GM18507 (cell line): ENCODE measurements around the gene HDAC8.

Experiments used
- DNase-seq: peaks from one replicate; pipeline ENCODE4 v3.0.0; 2011; ENCODE audit warnings: low read depth; ENCODE audit not compliant: insufficient read length; ENCODE audit errors: extremely low spot score
- FAIRE-seq: peaks from 2 replicates; lab custom pipeline; 2011; peaks lifted over from hg19 to GRCh38; lab: Jason Lieb, UNC

The HDAC8 gene

DNA sequence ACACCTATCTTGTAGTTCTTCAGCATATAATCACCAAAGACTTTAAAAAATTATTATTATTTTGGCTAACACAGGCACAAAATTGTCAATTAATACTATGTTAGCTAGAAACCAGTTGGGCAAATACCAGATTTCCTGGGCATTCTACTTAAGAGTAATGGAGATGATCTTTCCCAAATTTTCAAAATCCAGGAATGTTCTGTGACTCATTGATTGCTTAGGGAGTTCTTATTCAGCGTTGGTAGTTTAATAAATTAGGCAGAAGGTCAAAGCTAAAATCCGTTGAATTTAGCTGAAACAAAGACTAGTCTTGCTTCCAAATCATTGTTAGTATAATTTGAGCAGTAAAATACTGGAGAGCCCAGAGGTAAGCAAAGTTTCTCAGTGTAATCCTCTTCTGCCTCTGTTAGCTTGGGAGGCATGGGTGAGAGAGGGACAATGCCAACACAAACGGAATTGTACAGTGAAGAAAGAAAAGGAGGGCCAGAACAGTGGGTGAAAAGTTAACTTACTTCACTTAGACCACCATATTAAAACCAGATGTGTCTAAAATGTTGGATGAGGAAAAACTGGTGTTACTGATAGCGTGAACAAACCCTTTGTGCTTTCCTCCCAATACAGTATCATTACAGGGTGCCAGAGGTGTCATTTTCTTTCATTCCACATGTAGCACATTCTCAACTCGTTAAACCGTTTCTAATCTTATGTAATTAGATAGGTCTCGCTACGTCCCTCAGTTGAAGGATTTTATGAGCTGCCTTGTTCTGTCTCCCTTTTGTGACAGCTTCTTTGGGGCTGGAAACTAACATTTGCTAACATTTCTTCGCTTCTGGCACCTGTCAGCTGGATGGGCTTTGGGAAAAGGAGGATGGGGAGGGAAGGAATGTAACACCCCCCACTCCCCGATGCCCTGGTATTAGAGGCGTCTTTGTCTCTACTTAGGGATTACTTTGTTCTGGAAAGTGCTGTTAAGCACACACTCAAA is 179.5 kb downstream of the HDAC8 start:
- FAIRE-seq (no peak), DNase-seq (no peak)

GRCh38 chrX:72392042-72392441 is 180.6 kb downstream of the HDAC8 start:
- FAIRE-seq (no peak), DNase-seq (no peak)

GRCh38 chrX:72387247-72387646 is 185.4 kb downstream of the HDAC8 start:
- FAIRE-seq (no peak), DNase-seq (no peak)

- FAIRE-seq (no peak), DNase-seq (no peak)
These were observed 190.4 kb downstream of the HDAC8 start for GRCh38 chrX:72382202-72382595.

DNA sequence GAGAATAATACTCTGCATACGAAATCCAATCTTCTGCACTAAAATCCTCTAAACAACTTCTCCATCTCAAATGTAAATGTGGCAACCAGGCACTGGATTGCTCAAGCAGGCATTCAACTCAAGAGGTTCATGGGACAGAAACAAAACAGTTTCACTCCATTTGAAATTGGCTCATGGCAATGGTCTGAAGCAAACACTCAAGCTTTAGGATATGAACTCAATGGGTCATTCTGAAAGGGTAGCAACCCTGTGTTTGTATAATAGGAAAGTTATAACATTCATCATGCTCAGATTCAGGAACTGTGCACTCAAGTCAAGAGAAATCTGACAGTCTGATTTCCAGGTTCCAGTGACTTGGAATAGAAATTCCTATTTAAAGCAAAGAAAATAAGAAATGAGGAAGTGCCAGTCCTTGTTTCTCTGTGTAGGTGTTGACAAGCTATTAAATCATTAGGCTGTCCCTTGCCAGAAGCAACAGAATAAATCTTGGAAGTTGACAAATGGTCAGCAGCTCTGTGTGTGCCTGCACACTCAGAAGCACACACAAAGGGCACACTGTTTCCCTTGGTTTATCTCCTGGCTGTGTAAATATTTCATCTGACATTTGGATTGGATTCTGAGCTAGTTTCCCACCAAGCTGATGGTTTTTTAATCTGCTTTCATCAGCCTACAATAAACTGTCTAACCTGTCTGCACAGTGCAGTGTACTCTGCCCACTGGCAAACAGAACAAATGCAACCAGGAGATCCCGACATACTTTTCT is 191.0 kb downstream of the HDAC8 start:
- FAIRE-seq (no peak), DNase-seq (no peak)

DNA sequence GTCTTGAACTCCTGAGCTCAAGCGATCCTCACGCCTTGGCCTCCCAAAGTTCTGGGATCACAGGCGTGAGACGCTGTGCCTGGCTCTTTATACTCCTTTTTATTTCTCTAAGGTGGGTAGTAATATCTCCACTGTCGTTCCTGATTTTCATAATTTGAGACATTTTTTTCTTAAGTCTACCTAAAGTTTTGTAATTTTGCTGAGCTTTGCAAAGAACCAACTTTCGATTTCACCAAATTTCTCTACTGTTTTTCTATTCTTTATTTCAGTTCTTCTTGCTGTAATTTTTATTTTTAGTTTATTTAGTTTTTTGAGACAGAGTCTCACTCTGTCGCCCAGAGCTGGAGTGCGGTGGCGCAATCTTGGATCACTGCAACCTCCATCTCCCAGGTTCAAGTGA is 196.5 kb downstream of the HDAC8 start:
- DNase-seq (no peak), FAIRE-seq (no peak)

DNA sequence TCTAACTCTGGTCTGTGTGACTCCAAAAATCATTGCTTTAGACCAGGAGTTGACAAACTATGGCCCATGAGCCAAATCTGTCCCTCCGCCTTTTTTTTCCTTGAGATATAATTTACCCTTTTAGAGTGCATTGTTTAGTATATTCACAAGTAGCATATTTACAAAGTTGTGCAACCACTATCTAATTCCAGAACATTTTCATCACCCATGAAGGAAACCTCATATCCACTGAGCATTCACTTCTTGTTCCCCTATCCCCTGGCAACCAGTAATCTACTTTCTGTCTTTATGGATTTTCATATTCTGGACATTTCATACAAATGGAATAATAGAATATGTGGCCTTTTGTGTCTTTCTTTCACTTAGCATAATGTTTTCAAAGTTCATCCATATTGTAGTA is 199.5 kb downstream of the HDAC8 start:
- FAIRE-seq: no peak

GRCh38 chrX:72372735-72373134 is 199.9 kb downstream of the HDAC8 start:
- no peak for DNase-seq
- FAIRE-seq: no peak

More for the DNA sequence above, 199.5 kb downstream of the HDAC8 start:
- DNase-seq: no peak

- DNase-seq: no peak
- peak; percentile 36 for FAIRE-seq
These were observed 201.2 kb downstream of the HDAC8 start for GRCh38 chrX:72371405-72371804.

DNA sequence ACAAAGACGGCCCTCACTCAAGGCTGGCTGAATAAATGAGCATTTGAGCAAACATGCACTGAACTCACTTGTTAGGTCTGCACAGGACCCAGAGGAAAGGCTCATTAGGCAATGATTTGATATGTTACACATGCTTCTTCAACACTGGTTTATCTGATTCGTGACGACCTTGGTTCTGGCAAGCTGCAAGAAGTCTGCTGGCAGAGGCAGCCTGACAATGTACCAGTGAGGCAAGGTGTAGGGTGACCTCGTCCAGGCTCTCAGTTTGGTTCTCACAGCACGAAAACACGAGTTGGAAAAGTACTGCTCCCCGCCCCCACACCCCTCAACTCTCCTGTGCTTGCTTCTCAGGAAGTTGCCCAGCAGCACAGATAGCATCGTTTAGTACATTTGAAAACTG is 203.8 kb downstream of the HDAC8 start:
- no peak for FAIRE-seq
- DNase-seq: no peak

GRCh38 chrX:72367516-72367915 is 205.1 kb downstream of the HDAC8 start:
- DNase-seq (no peak), FAIRE-seq (no peak)

DNA sequence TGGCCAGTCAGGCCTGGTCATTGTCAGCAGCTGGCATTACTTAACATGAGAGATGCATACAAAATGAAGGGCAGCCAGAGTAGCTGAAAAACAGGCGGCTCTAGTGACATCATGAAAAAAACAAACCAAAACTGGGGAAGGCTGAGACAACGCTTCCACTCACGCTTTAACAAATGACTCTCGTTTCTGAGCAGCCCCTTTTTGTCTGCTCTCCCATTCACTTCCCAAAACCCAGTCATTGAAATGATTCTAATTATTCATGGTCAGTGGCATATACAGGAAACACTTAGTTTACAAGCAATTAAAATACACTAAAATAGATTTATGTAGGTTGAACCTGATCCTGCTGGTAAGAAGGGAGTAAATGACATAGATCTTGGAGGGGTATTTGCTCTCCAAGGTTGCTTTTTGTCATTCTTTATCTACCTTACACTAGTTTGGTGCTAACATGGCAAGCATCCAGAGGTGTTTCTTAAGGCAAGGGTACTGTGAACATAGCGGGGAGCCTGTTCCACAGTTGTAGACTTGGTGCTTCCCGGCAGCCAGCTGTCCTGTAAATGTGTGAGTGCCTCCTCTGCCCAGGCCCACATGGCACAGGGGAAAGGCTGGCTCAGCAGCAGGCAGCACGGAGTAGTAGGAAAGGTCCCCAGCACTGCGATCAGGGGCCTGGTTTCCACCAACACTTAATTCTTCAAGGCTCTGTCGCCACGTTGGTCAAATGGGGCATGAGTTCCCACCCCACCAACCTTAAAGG is 205.8 kb downstream of the HDAC8 start:
- FAIRE-seq (no peak), DNase-seq (no peak)

DNA sequence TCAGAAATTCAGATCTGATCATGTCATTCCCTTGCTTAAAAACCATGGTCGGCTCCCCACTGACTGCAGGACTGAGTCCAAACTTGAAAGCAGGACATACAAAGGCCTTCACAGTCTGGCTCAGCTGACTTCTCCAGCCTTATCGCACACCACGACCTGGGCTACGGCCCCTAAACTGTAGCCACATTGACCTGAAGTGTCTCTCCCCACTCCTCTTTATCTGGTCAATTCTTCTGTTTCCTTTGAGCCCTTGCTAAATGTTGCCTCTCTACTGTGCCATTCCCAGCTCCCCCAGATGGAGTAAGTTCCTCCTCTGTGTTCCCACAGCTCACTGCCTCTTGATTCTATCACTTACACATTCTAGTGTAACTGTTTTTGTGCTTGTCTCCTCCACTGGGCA is 206.5 kb downstream of the HDAC8 start:
- DNase-seq: no peak
- FAIRE-seq: no peak

GRCh38 chrX:72365126-72365525 is 207.5 kb downstream of the HDAC8 start:
- no peak for FAIRE-seq
- DNase-seq: no peak

GRCh38 chrX:72360326-72360725 is 212.3 kb downstream of the HDAC8 start:
- DNase-seq (no peak), FAIRE-seq (no peak)

DNA sequence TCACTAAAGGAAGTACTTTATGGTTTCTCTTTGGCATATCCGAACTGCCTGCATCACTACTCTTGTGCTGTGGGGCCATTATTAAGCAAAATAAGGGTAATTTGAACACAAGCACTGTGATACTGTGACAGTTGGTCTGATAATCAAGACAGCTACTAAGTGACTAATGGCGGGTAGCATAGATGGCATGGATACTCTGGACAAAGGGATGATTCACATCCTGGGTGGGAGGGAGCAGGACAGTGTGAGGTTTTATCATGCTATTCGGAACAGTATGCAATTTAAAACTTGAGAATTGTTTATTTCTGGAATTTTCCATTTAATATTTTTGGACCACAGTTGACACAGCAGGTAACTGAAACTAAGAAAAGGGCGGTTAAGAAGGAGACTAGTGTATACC is 214.3 kb downstream of the HDAC8 start:
- FAIRE-seq (no peak), DNase-seq (no peak)

DNA sequence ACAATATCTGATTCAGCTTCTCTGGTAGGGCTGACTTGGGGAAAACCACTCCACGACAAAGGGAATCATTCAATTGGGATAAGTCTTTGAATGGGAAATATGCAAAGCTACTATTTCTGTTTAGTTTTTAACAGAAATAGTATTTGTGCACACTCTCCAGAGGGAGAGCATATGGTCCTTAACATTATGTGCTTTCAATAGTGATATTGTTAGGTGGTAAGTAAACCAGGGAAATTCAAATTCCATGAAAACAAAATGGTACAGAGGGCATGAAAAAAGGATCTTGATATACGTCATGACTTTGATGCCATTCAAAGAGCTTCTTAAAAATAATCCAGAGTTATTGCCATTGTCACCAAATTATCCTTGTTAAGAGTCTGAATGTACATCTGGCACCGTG is 219.9 kb downstream of the HDAC8 start:
- FAIRE-seq: no peak

GRCh38 chrX:72351606-72352334 is 220.9 kb downstream of the HDAC8 start:
- no peak for DNase-seq
- no peak for FAIRE-seq

More for the DNA sequence above, 219.9 kb downstream of the HDAC8 start:
- DNase-seq: no peak

- FAIRE-seq: peak; percentile 79
- DNase-seq: no peak
These were observed 223.5 kb downstream of the HDAC8 start for GRCh38 chrX:72349190-72349589.
